IMR-90 (cell line): Measurements from ENCODE around the gene OLAH. TPM values are rescaled to one million over a fixed set of nuclear protein-coding genes. Genes with fewer than 3 reads are reported as not detected.
A peak's percentile ranks its signal among the peaks of the same experiment; 100 is the strongest.
"Not testable (repeated sequence)": the region's sequence is repeated elsewhere in the genome, so short reads cannot be mapped to it uniquely, and the experiment has no call there.

Experiments
- ATAC-seq: fragments of 200-7000 bp; cut with Tn5 transposase; 2 replicates; pipeline ENCODE4 v1.9.1; 2020; ENCODE audit warnings: low read depth, mild to moderate bottlenecking, moderate library complexity
- BruUV-seq: library from RNA; stranded (reverse); fragments of 400-500 nt; replicated peaks from 2 replicates; lab custom pipeline; 2021; lab: Mats Ljungman, UMichigan
- CTCF ChIA-PET: fragments of 300-600 bp; formaldehyde crosslinking; extraction: SDS; loops from one replicate; lab custom pipeline; 2021; ENCODE audit warnings: antibody characterized with exemption; lab: Yijun Ruan, JAX
- POLR2A ChIA-PET: fragments of 300-600 bp; sonication (Branson Sonifier 250); formaldehyde crosslinking; loops from one replicate; lab custom pipeline; 2022; ENCODE audit warnings: antibody characterized with exemption; ENCODE audit not compliant: unreplicated experiment; lab: Charles Lee
- DNase-seq: peaks from one replicate; pipeline ENCODE4 v3.0.0; 2013
- H2AFZ ChIP-seq: replicated peaks from 2 replicates; pipeline ENCODE3; 2013; ENCODE audit warnings: low read length, mild to moderate bottlenecking; ENCODE audit not compliant: poor library complexity
- H2AK5ac ChIP-seq: 2 replicates; pipeline ENCODE4 v1.6.1; 2013; ENCODE audit warnings: low read depth, low read length, inconsistent platforms
- H2AK9ac ChIP-seq: replicated peaks from 2 replicates; pipeline ENCODE3; 2013; ENCODE audit warnings: mild to moderate bottlenecking, low read depth, low read length, moderate library complexity; ENCODE audit not compliant: poor library complexity
- H2BK120ac ChIP-seq: 2 replicates; pipeline ENCODE4 v1.6.1; 2013; ENCODE audit warnings: low read depth, low read length, inconsistent platforms
- H2BK15ac ChIP-seq: 3 replicates; pipeline ENCODE4 v1.6.1; 2013; ENCODE audit warnings: low read depth, low read length, inconsistent platforms
- H2BK20ac ChIP-seq: 2 replicates; pipeline ENCODE4 v1.6.1; 2013; ENCODE audit warnings: low read depth, mild to moderate bottlenecking, inconsistent platforms, low read length, moderate library complexity
- H2BK5ac ChIP-seq: 2 replicates; pipeline ENCODE4 v1.6.1; 2013; ENCODE audit warnings: mild to moderate bottlenecking, low read depth, low read length, inconsistent platforms; ENCODE audit not compliant: poor library complexity, severe bottlenecking
- H3K14ac ChIP-seq: replicated peaks from 2 replicates; pipeline ENCODE4 v1.6.1; 2013; ENCODE audit warnings: low read depth, low read length, inconsistent platforms
- H3K18ac ChIP-seq: 2 replicates; pipeline ENCODE4 v1.6.1; 2013; ENCODE audit warnings: low read depth, low read length, control low read depth
- H3K23ac ChIP-seq: 2 replicates; pipeline ENCODE4 v1.6.1; 2013; ENCODE audit warnings: low read depth, low read length, inconsistent platforms
- H3K27ac ChIP-seq: 2 replicates; pipeline ENCODE4 v1.5.1; 2013; ENCODE audit warnings: mild to moderate bottlenecking, control low read depth, low read length; ENCODE audit not compliant: insufficient read depth
- H3K27me3 ChIP-seq: 2 replicates; pipeline ENCODE4 v1.6.1; 2013; ENCODE audit warnings: low read length; ENCODE audit not compliant: control insufficient read depth, insufficient read depth
- H3K36me3 ChIP-seq: 2 replicates; pipeline ENCODE4 v1.6.1; 2013; ENCODE audit warnings: low read length, mixed read lengths; ENCODE audit not compliant: control insufficient read depth, insufficient read depth
- H3K4ac ChIP-seq: 2 replicates; pipeline ENCODE4 v1.6.1; 2013; ENCODE audit warnings: low read depth, low read length, inconsistent platforms
- H3K4me1 ChIP-seq: 2 replicates; pipeline ENCODE4 v1.6.1; 2013; ENCODE audit warnings: low read length, mixed read lengths; ENCODE audit not compliant: control insufficient read depth, insufficient read depth
- H3K4me2 ChIP-seq: 2 replicates; pipeline ENCODE4 v1.6.1; 2013; ENCODE audit warnings: low read depth, mild to moderate bottlenecking, control low read depth, low read length, moderate library complexity
- H3K4me3 ChIP-seq: 2 replicates; pipeline ENCODE4 v1.5.1; 2013; ENCODE audit warnings: low read depth, mild to moderate bottlenecking, control low read depth, low read length, moderate library complexity; ENCODE audit not compliant: insufficient read depth
- H3K56ac ChIP-seq: 2 replicates; pipeline ENCODE4 v1.6.1; 2013; ENCODE audit warnings: low read length, inconsistent platforms; ENCODE audit not compliant: insufficient read depth; ENCODE audit errors: extremely low read depth
- H3K79me1 ChIP-seq, 2 experiments: 2 replicates each; pipeline ENCODE4 v1.6.1; 2013; ENCODE audit warnings: low read length in 2 of 2, inconsistent platforms in 1 of 2, low read depth in 1 of 2
- H3K9ac ChIP-seq: 2 replicates; pipeline ENCODE4 v1.6.1; 2013; ENCODE audit warnings: low read depth, low read length, control low read depth
- H3K9me1 ChIP-seq: 2 replicates; pipeline ENCODE4 v1.6.1; 2013; ENCODE audit warnings: low read length, inconsistent platforms; ENCODE audit not compliant: insufficient read depth
- H3K9me3 ChIP-seq: 2 replicates; pipeline ENCODE4 v1.6.1; 2013; ENCODE audit warnings: low read length; ENCODE audit not compliant: control insufficient read depth, insufficient read depth
- H4K20me1 ChIP-seq: 2 replicates; pipeline ENCODE4 v1.6.1; 2013; ENCODE audit warnings: low read length, inconsistent platforms; ENCODE audit not compliant: insufficient read depth
- H4K5ac ChIP-seq: 2 replicates; pipeline ENCODE4 v1.6.1; 2013; ENCODE audit warnings: mild to moderate bottlenecking, low read depth, low read length, control low read depth
- H4K8ac ChIP-seq, 2 experiments: 2 replicates each; pipeline ENCODE4 v1.6.1; 2013; ENCODE audit warnings: low read depth in 2 of 2, low read length in 2 of 2, control low read depth in 1 of 2, inconsistent platforms in 1 of 2
- H4K91ac ChIP-seq: 2 replicates; pipeline ENCODE4 v1.6.1; 2013; ENCODE audit warnings: low read depth, low read length, inconsistent platforms; ENCODE audit not compliant: insufficient read depth
- WGBS, 2 experiments: methylation state at CpG; one replicate each; pipeline versions ENCODE4 v1.1.5 to v1.1.7; 2013; ENCODE audit warnings: missing lambda C conversion rate in 2 of 2; ENCODE audit not compliant: insufficient read length in 1 of 2; ENCODE audit errors: extremely low coverage in 2 of 2; 5-methylcytosine and 5-hydroxymethylcytosine counted together
- dilution Hi-C: fragments of 300-500 bp; cut with HindIII; formaldehyde crosslinking; loops from one replicate; pipeline ENCODE4 v1.14.3; 2018; ENCODE audit warnings: low sequenced_read_pairs; ENCODE audit not compliant: unreplicated experiment
- in situ Hi-C: fragments of 300-500 bp; cut with MboI; formaldehyde crosslinking; loops from 3 replicates; pipeline ENCODE4 v1.14.3; 2019; ENCODE audit warnings: low sequenced_read_pairs, inconsistent platforms, mixed read lengths
- intact Hi-C: fragments of 100-400 bp; cut with micrococcal nuclease; formaldehyde crosslinking; loops from 2 replicates; pipeline ENCODE4 v1.10.0; 2022
- polyA plus RNA-seq, 3 experiments: library from polyadenylated mRNA; depleted of rRNA; stranded (reverse); fragments of >200 nt; gene quantifications; 2 replicates each; pipeline ENCODE4 v1.2.3, GENCODE V29; 2012; ENCODE audit warnings: low replicate concordance in 1 of 3
- total RNA-seq: library from RNA; depleted of rRNA; stranded (reverse); fragments of >200 nt; gene quantifications from 2 replicates; pipeline ENCODE4 v1.2.3, GENCODE V29; 2012

Gene OLAH
- total and polyA plus RNA-seq, 2 of the 4 experiments (the other 2 are of a cell fraction): not detected

DNA sequence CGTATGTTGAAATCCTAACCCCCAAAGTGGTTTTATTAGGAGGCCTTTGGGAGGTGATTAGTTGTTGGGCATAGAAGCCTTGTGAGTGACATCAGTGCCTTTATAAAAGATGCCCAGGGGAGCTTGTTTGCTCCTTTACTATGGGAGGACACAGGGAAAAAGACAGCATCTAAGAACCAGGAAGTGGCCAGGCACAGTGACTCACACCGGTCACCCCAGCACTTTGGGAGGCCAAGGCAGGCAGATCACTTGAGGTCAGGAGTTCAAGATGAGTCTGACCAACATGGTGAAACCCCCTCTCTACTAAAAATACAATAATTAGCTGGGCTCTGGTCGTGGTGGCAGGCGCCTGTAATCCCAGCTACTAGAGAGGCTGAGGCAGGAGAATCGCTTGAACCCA lies 22.8 kb upstream of the OLAH start:
- peak; percentile 37; the same call in 1 of the 2 replicates for ATAC-seq
- H2BK5ac ChIP-seq, intact Hi-C loops, H2AFZ ChIP-seq, H4K8ac ChIP-seq, H3K56ac ChIP-seq, H2BK20ac ChIP-seq, H3K27ac ChIP-seq, H3K9me1 ChIP-seq, DNase-seq, H4K20me1 ChIP-seq, H3K4me1 ChIP-seq, dilution Hi-C loops, POLR2A ChIA-PET, BruUV-seq, CTCF ChIA-PET, H3K27me3 ChIP-seq, H4K91ac ChIP-seq, in situ Hi-C loops, H3K18ac ChIP-seq, H3K4me2 ChIP-seq, H3K9ac ChIP-seq, H2BK15ac ChIP-seq, H2AK9ac ChIP-seq, H3K79me1 ChIP-seq, H3K36me3 ChIP-seq, H3K23ac ChIP-seq, H3K4me3 ChIP-seq, H3K9me3 ChIP-seq, H3K14ac ChIP-seq, H3K4ac ChIP-seq, H2BK120ac ChIP-seq, H2AK5ac ChIP-seq, H4K5ac ChIP-seq: not testable (repeated sequence)
- WGBS, 2 experiments: no CpG with 5 or more reads among the region's 5 CpGs

DNA sequence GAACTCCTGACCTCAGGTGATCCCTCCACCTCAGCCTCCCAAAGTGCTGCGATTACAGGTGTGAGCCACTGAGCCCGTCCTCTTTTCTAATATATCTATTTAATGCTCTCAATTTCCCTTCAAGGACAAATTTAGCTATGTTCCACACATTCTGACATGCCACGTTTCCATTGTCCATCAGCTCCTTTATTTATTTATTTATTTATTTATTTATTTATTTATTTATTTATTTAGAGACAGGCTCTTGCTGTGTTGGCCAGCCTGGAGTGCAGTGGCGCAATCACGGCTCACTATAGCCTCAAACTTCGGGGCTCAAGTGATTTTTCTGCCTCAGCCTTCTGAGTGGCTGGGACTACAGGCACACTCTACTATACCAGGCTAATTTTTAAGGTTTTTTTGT lies 20.7 kb upstream of the OLAH start:
- H3K27me3 ChIP-seq, BruUV-seq: not testable (repeated sequence)

More for the DNA sequence above, 20.7 kb upstream of the OLAH start:
- H3K14ac ChIP-seq, H3K79me1 ChIP-seq, H2AFZ ChIP-seq, H4K8ac ChIP-seq, H2AK9ac ChIP-seq, H2BK120ac ChIP-seq, in situ Hi-C loops, H3K4me1 ChIP-seq, H4K20me1 ChIP-seq, H4K5ac ChIP-seq, H2AK5ac ChIP-seq, H3K56ac ChIP-seq, H3K4me3 ChIP-seq, H4K91ac ChIP-seq, H3K18ac ChIP-seq, H2BK20ac ChIP-seq, H3K9me3 ChIP-seq, POLR2A ChIA-PET, ATAC-seq, intact Hi-C loops, H3K4me2 ChIP-seq, H3K23ac ChIP-seq, H2BK15ac ChIP-seq, H3K36me3 ChIP-seq, H3K4ac ChIP-seq, H3K9ac ChIP-seq, H3K27ac ChIP-seq, H3K9me1 ChIP-seq, H2BK5ac ChIP-seq, DNase-seq, dilution Hi-C loops: not testable (repeated sequence)
- CTCF ChIA-PET: interaction anchor here (0.6 kb wide), 1 partner anchor 289 kb away, joined by 4 read pairs; no protein-coding TSS in a partner anchor
- WGBS, 2 experiments: 100% methylated on average over 1 of the region's 6 CpGs; no CpG with 5 or more reads in 1 of the 2 experiments
